GM20000 (cell line): ENCODE results near the gene PTPN22.

ENCODE experiments used
- DNase-seq: peaks from one replicate; pipeline ENCODE4 v3.0.0; 2012; ENCODE audit warnings: low spot score
- CTCF ChIP-seq: IDR thresholded peaks from 2 replicates; pipeline ENCODE4 v1.5.1; 2012; ENCODE audit warnings: mild to moderate bottlenecking, control low read depth; ENCODE audit errors: extremely low read depth, missing control alignments

The PTPN22 gene

GRCh38 chr1:113768916-113769600 is 102.5 kb downstream of the PTPN22 start:
- no peak for DNase-seq
- no peak for TF ChIP-seq CTCF

GRCh38 chr1:113765306-113766230 is 105.9 kb downstream of the PTPN22 start:
- no peak for TF ChIP-seq CTCF
- DNase-seq = no peak
